H1 (cell line): ENCODE data around the gene CELF2.

Source experiments
- CEBPB ChIP-seq: IDR thresholded peaks from 2 replicates; pipeline ENCODE4 v1.6.1; 2012; ENCODE audit warnings: low read depth, low read length
- CTCF ChIP-seq, 3 experiments: IDR thresholded peaks; 1 replicate in 2 of 3; 2 replicates in 1 of 3; pipeline versions ENCODE4 v1.5.1 to v1.6.1; 2011; ENCODE audit warnings: low read length in 3 of 3, mild to moderate bottlenecking in 3 of 3, inconsistent platforms in 2 of 3, low read depth in 1 of 3, moderate library complexity in 1 of 3; ENCODE audit not compliant: insufficient read depth in 1 of 3; ENCODE audit errors: control extremely low read depth in 1 of 3
- EP300 ChIP-seq, 2 experiments: IDR thresholded peaks; 1 replicate in 1 of 2; 2 replicates in 1 of 2; pipeline ENCODE4 v1.6.1; 2011 to 2012; ENCODE audit warnings: low read depth in 2 of 2, low read length in 2 of 2, mild to moderate bottlenecking in 2 of 2, borderline replicate concordance in 1 of 2, inconsistent platforms in 1 of 2, moderate library complexity in 1 of 2
- JUN ChIP-seq: IDR thresholded peaks from 2 replicates; pipeline ENCODE4 v1.6.1; 2011; ENCODE audit warnings: low read depth, mild to moderate bottlenecking, improper control_type of control experiment, low read length
- JUND ChIP-seq: IDR thresholded peaks from 2 replicates; pipeline ENCODE4 v1.6.1; 2011; ENCODE audit warnings: mild to moderate bottlenecking, improper control_type of control experiment, low read length
- POLR2A ChIP-seq, 2 experiments: IDR thresholded peaks; 1 replicate in 1 of 2; 2 replicates in 1 of 2; pipeline ENCODE4 v1.6.1; 2011; ENCODE audit warnings: low read depth in 2 of 2, low read length in 2 of 2, mild to moderate bottlenecking in 2 of 2; ENCODE audit errors: control extremely low read depth in 1 of 2
- SIN3A ChIP-seq, 2 experiments: IDR thresholded peaks in 1 of 2; conservative IDR thresholded peaks in 1 of 2; 2 replicates each; pipeline ENCODE4 v1.6.1; 2011 to 2012; ENCODE audit warnings: low read length in 2 of 2, improper control_type of control experiment in 1 of 2, low read depth in 1 of 2, mild to moderate bottlenecking in 1 of 2
- SRF ChIP-seq: IDR thresholded peaks from 2 replicates; pipeline ENCODE4 v1.6.1; 2011; ENCODE audit warnings: mild to moderate bottlenecking, low read depth, low read length, moderate library complexity
- TAF1 ChIP-seq: IDR thresholded peaks from 2 replicates; pipeline ENCODE4 v1.6.1; 2011; ENCODE audit warnings: mild to moderate bottlenecking, low read depth, low read length
- TEAD4 ChIP-seq: IDR thresholded peaks from 2 replicates; pipeline ENCODE4 v1.6.1; 2012; ENCODE audit warnings: low read depth, low read length, inconsistent platforms, mixed read lengths

DNA sequence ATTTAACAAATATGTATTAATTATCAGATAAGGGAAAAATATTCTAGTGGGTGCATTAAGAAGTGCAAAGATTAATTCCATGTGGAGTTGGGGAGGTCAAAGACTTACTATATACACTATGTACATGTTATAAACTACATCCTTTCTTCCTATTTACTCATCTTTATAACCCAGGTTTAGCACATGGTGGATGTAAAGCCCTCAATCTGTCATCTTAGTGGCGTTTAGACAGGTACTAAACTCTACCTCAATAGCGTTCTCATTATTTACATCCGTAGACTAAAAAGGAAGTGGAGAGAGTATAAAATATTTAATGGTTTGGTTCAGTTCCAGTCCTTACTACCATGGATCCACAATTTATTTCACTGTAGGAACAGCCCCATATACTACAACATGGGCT lies 14.8 kb upstream of the CELF2 start:
- TF ChIP-seq SIN3A (conservative IDR thresholded peaks at IDR 0.05 in 1 of 2, IDR thresholded peaks at IDR 0.05 in 1 of 2; ENCODE audit: low read depth in 1 of 2, low read length in 2 of 2) (no peak), CTCF (IDR thresholded peaks at IDR 0.05; ENCODE audit: control extremely low read depth in 1 of 3, insufficient read depth in 1 of 3, low read depth in 1 of 3, low read length in 3 of 3) (no peak), EP300 (IDR thresholded peaks at IDR 0.05; ENCODE audit: borderline replicate concordance in 1 of 2, low read depth in 2 of 2, low read length in 2 of 2) (no peak), POLR2A (IDR thresholded peaks at IDR 0.05; ENCODE audit: control extremely low read depth in 1 of 2, low read depth in 2 of 2, low read length in 2 of 2) (no peak), JUND (no peak), JUN (no peak), SRF (no peak), TEAD4 (no peak), TAF1 (no peak), CEBPB (no peak)
